ENCODE measurements around the gene RBM26. TPM values are rescaled to one million over a fixed set of nuclear protein-coding genes. Genes with fewer than 3 reads are reported as not detected.
"Not testable (repeated sequence)": the region's sequence is repeated elsewhere in the genome, so short reads cannot be mapped to it uniquely, and the experiment has no call there.

The RBM26 gene
- total RNA-seq, 1 donor from 2014 or later: 42.6 TPM

- Histone ChIP-seq H3K27ac (ENCODE audit: low read depth, low read length) (no peak overlapping the region), H3K27me3 (ENCODE audit: insufficient read depth, low read length) (no peaks in the 10 kb centered on the region), H4K20me1 (ENCODE audit: insufficient read depth, low read length) (peaks cover 4% of the 10 kb centered on the region), H3K4me1 (ENCODE audit: insufficient read depth, low read length) (peaks cover 5% of the 10 kb centered on the region), H2AFZ (ENCODE audit: low read depth, low read length) (no peak overlapping the region), H3K4me2 (ENCODE audit: low read length) (no peak overlapping the region), H3K9me3 (ENCODE audit: insufficient read depth, low read depth, low read length) (no peaks in the 10 kb centered on the region), H3K36me3 (ENCODE audit: insufficient read depth, low read length) (peaks cover 22% of the 10 kb centered on the region), H3K4me3 (ENCODE audit: insufficient read depth, low read depth, low read length) (no peak overlapping the region), H3K79me2 (ENCODE audit: insufficient read depth, low read length) (no peaks in the 10 kb centered on the region), H3K9ac (ENCODE audit: low read length) (no peak overlapping the region)
- H3K27me3 Mint-ChIP-seq (ENCODE audit: low read depth, unreplicated experiment): no peaks in the 10 kb centered on the region
- peaks cover 4% of the 10 kb centered on the region for H3K36me3 Mint-ChIP-seq (ENCODE audit: low read depth, unreplicated experiment)
- DNase-seq (ENCODE audit: low read depth) (no peak), FAIRE-seq (no peak)
- peaks cover 37% of the 10 kb centered on the region for H3K4me1 Mint-ChIP-seq (ENCODE audit: low read depth, unreplicated experiment)
- no peaks in the 10 kb centered on the region for H3K9me3 Mint-ChIP-seq (ENCODE audit: unreplicated experiment)
- H3K4me3 Mint-ChIP-seq (ENCODE audit: unreplicated experiment): no peak overlapping the region
- TF ChIP-seq EZH2 (IDR thresholded peaks at IDR 0.05; ENCODE audit: insufficient read depth, low read length): no peak
- TF ChIP-seq CTCF (IDR thresholded peaks at IDR 0.05; ENCODE audit: insufficient read depth, low read depth, low read length): no peak
- no peak overlapping the region for H3K27ac Mint-ChIP-seq (ENCODE audit: unreplicated experiment)
These were observed 53.9 kb downstream of the RBM26 start for GRCh38 chr13:79352107-79352506.

- H3K4me1 Mint-ChIP-seq (ENCODE audit: low read depth, unreplicated experiment): peaks cover 39% of the 10 kb centered on the region
- H2AFZ ChIP-seq (ENCODE audit: low read depth, low read length); H3K27ac ChIP-seq (ENCODE audit: low read depth, low read length); DNase-seq (ENCODE audit: low read depth); H3K79me2 ChIP-seq (ENCODE audit: insufficient read depth, low read length); H3K9me3 ChIP-seq (ENCODE audit: insufficient read depth, low read depth, low read length); H3K36me3 Mint-ChIP-seq (ENCODE audit: low read depth, unreplicated experiment); H3K27ac Mint-ChIP-seq (ENCODE audit: unreplicated experiment); H3K27me3 Mint-ChIP-seq (ENCODE audit: low read depth, unreplicated experiment); FAIRE-seq; H3K27me3 ChIP-seq (ENCODE audit: insufficient read depth, low read length); H3K4me1 ChIP-seq (ENCODE audit: insufficient read depth, low read length); H3K4me3 ChIP-seq (ENCODE audit: insufficient read depth, low read depth, low read length); H3K9ac ChIP-seq (ENCODE audit: low read length); H3K9me3 Mint-ChIP-seq (ENCODE audit: unreplicated experiment); H3K4me3 Mint-ChIP-seq (ENCODE audit: unreplicated experiment); H4K20me1 ChIP-seq (ENCODE audit: insufficient read depth, low read length); H3K4me2 ChIP-seq (ENCODE audit: low read length): not testable (repeated sequence)
- H3K36me3 ChIP-seq (ENCODE audit: insufficient read depth, low read length): peaks cover 15% of the 10 kb centered on the region
These were observed 56.4 kb downstream of the RBM26 start for GRCh38 chr13:79349608-79350007.

- Histone ChIP-seq H3K9me3 (ENCODE audit: insufficient read depth, low read depth, low read length) (no peaks in the 10 kb centered on the region), H3K9ac (ENCODE audit: low read length) (no peak overlapping the region), H3K4me2 (ENCODE audit: low read length) (no peak overlapping the region), H3K27ac (ENCODE audit: low read depth, low read length) (no peak overlapping the region), H2AFZ (ENCODE audit: low read depth, low read length) (no peak overlapping the region), H3K36me3 (ENCODE audit: insufficient read depth, low read length) (peaks cover 14% of the 10 kb centered on the region), H3K27me3 (ENCODE audit: insufficient read depth, low read length) (no peaks in the 10 kb centered on the region), H4K20me1 (ENCODE audit: insufficient read depth, low read length) (peaks cover 6% of the 10 kb centered on the region), H3K4me3 (ENCODE audit: insufficient read depth, low read depth, low read length) (no peak overlapping the region), H3K4me1 (ENCODE audit: insufficient read depth, low read length) (no peaks in the 10 kb centered on the region), H3K79me2 (ENCODE audit: insufficient read depth, low read length) (no peaks in the 10 kb centered on the region)
- Mint-ChIP-seq H3K36me3 (ENCODE audit: low read depth, unreplicated experiment) (peaks cover 4% of the 10 kb centered on the region), H3K27me3 (ENCODE audit: low read depth, unreplicated experiment) (no peaks in the 10 kb centered on the region), H3K4me1 (ENCODE audit: low read depth, unreplicated experiment) (peaks cover 35% of the 10 kb centered on the region), H3K27ac (ENCODE audit: unreplicated experiment) (no peak overlapping the region), H3K9me3 (ENCODE audit: unreplicated experiment) (no peaks in the 10 kb centered on the region), H3K4me3 (ENCODE audit: unreplicated experiment) (no peak overlapping the region)
- DNase-seq (ENCODE audit: low read depth) (peak; percentile 64), FAIRE-seq (no peak)
- TF ChIP-seq CTCF (IDR thresholded peaks at IDR 0.05; ENCODE audit: insufficient read depth, low read depth, low read length): no peak
- no peak for TF ChIP-seq EZH2 (IDR thresholded peaks at IDR 0.05; ENCODE audit: insufficient read depth, low read length)
These were observed 57.0 kb downstream of the RBM26 start for GRCh38 chr13:79349011-79349410.

All from astrocyte (in vitro differentiated cells and primary cell).